Thyroid gland (tissue), 4 donors: ENCODE data around the gene TLR1.

Experiments used
- CTCF ChIP-seq, 6 experiments: fragments of 200-600 bp in 3 of 6; fragments of 450-650 bp in 3 of 6; sonication (generic) in 3 of 6; IDR thresholded peaks; one replicate each; pipeline ENCODE4 v1.5.1; 2016 to 2019; ENCODE audit warnings: antibody characterized with exemption in 6 of 6, mild to moderate bottlenecking in 2 of 6, inconsistent platforms in 1 of 6, moderate library complexity in 1 of 6
- POLR2A ChIP-seq, 2 donors: fragments of 450-650 bp; IDR thresholded peaks; one replicate each; pipeline ENCODE4 v1.6.1; 2017; ENCODE audit warnings: antibody characterized with exemption in 2 of 2, mild to moderate bottlenecking in 2 of 2, moderate library complexity in 1 of 2

GRCh38 chr4:38775326-38775725, 29.3 kb downstream of the TLR1 start:
- no peak for TF ChIP-seq CTCF (IDR thresholded peaks at IDR 0.05)
- no peak for TF ChIP-seq POLR2A (IDR thresholded peaks at IDR 0.05)
